ENCODE measurements around the gene NPC1. TPM values are rescaled to one million over a fixed set of nuclear protein-coding genes. Genes with fewer than 3 reads are reported as not detected.

Gene NPC1
- total and polyA plus RNA-seq, 9 donors = 21.8 to 100 (median 29.8) TPM

DNA sequence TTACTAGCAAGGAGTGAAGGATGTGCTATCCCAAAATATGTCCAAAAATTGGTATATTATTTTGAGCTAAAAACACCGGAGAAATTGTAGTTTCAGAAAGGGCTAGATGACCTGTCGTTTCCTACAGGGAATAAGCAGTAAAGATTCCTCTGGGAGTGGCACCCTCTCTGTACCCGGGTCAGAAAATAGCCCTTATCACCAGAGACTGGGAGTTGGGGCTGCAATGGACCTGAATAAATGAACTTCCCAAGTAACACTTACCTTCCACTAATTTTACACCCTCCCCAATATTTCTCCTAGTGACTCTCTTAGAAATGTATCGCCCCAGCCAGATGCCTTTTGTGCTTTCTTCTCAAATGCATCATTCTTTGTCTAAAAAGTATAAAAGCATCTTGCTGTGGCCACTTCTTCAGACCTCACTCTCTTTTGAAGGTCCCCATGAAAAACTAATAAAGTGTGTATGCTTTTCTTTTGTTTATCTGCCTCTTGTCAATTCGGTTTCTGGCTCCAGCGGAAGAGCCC is 83.7 kb downstream of the NPC1 start:
- Histone ChIP-seq H3K27me3 (no peaks in the 10 kb centered on the region), H3K27ac (peak overlapping the region; percentile 11 to 93), H3K4me1 (ENCODE audit: insufficient read depth) (peaks cover 5% of the 10 kb centered on the region), H3K9me3 (no peaks in the 10 kb centered on the region), H3K4me3 (peak overlapping the region; percentile 85), H3K36me3 (no peaks in the 10 kb centered on the region)
- intact Hi-C loops (cut with DNase I) = loop anchor here in 2 of 4 donors (2.0 to 10.0 kb wide), 4 partner anchors 48 to 312 kb away; partner anchors contain the start of genes NPC1 (in 2 of the 2) and RIOK3 (in 1 of the 2)
- 9 to 12% (median 10%) methylated on average over 6 of the region's 6 CpGs for WGBS, 3 donors
- DNase-seq = no peak
- TF ChIP-seq POLR2A (IDR thresholded peaks at IDR 0.05) (no peak), CTCF (IDR thresholded peaks at IDR 0.05) (no peak), EP300 (IDR thresholded peaks at IDR 0.05) (no peak)

GRCh38 chr18:23501626-23502025 is 84.7 kb downstream of the NPC1 start:
- Histone ChIP-seq H3K9me3 (no peaks in the 10 kb centered on the region), H3K27me3 (no peaks in the 10 kb centered on the region), H3K4me1 (ENCODE audit: insufficient read depth) (peaks cover 5% of the 10 kb centered on the region), H3K4me3 (no peak overlapping the region), H3K27ac (no peak overlapping the region), H3K36me3 (no peaks in the 10 kb centered on the region)
- no peak for DNase-seq
- intact Hi-C loops (cut with DNase I) = loop anchor here in 2 of 4 donors (2.0 to 10.0 kb wide), 4 partner anchors 47 to 313 kb away; partner anchors contain the start of genes NPC1 (in 2 of the 2) and RIOK3 (in 1 of the 2)
- TF ChIP-seq POLR2A (IDR thresholded peaks at IDR 0.05) = no peak
- no peak for TF ChIP-seq EP300 (IDR thresholded peaks at IDR 0.05)
- no peak for TF ChIP-seq CTCF (IDR thresholded peaks at IDR 0.05)
- 78 to 81% (median 80%) methylated on average over 6 of the region's 6 CpGs for WGBS, 3 donors

GRCh38 chr18:23499291-23499781 is 87.0 kb downstream of the NPC1 start:
- TF ChIP-seq POLR2A (IDR thresholded peaks at IDR 0.05) (no peak), EP300 (IDR thresholded peaks at IDR 0.05) (no peak), CTCF (IDR thresholded peaks at IDR 0.05) (no peak)
- intact Hi-C loops (cut with DNase I) = no loop called here
- H3K4me3 ChIP-seq = no peak overlapping the region

DNA sequence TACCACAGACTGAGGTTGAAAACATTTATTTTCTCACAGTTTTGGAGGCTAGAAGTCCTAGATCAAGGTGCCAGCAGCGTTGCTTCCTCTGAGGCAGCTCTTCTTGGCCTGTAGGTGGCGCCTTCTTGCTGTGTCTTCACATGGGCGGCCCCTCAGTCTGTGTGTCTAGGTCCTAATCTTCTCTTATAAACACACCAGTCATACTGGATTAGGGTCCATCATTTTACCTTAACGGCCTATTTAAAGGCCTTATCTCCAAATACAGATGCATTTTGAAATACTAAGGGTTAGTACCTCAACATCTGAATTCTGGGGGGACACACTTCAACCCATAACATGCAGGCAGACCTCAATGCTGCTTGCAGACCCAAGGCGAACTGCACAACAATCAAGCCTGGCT is 87.4 kb downstream of the NPC1 start:
- H3K36me3 ChIP-seq = no peaks in the 10 kb centered on the region
- H3K9me3 ChIP-seq = no peaks in the 10 kb centered on the region
- H3K4me3 ChIP-seq = no peak overlapping the region
- intact Hi-C loops (cut with DNase I) = no loop called here
- TF ChIP-seq CTCF (IDR thresholded peaks at IDR 0.05) = peak; percentile 31 to 36 (median 35)
- TF ChIP-seq POLR2A (IDR thresholded peaks at IDR 0.05) = no peak
- H3K27ac ChIP-seq = no peak overlapping the region
- H3K4me1 ChIP-seq (ENCODE audit: insufficient read depth) = no peaks in the 10 kb centered on the region
- no peaks in the 10 kb centered on the region for H3K27me3 ChIP-seq
- DNase-seq = peak; percentile 55 to 75 (median 71)
- WGBS, 3 donors = 20 to 26% (median 22%) methylated on average over 5 of the region's 5 CpGs

More at GRCh38 chr18:23499291-23499781, 87.0 kb downstream of the NPC1 start:
- H3K36me3 ChIP-seq = no peaks in the 10 kb centered on the region
- no peaks in the 10 kb centered on the region for H3K27me3 ChIP-seq
- no peak overlapping the region for H3K27ac ChIP-seq
- 16 to 60% (median 31%) methylated on average over 11 of the region's 11 CpGs for WGBS, 3 donors
- DNase-seq = peak in 1 of 5 donors; percentile 31
- H3K9me3 ChIP-seq = no peaks in the 10 kb centered on the region
- no peaks in the 10 kb centered on the region for H3K4me1 ChIP-seq (ENCODE audit: insufficient read depth)

Data from ovary (tissue), 9 donors.